HG03196 (cell line): Measurements from ENCODE around the gene VPS33A.
"Not testable (repeated sequence)": the region's sequence is repeated elsewhere in the genome, so short reads cannot be mapped to it uniquely, and the experiment has no call there.

ENCODE experiments used
- ATAC-seq: cut with Tn5 transposase; IDR thresholded peaks from one replicate; pipeline ENCODE4 v1.9.1; 2021; ENCODE audit not compliant: unreplicated experiment

VPS33A gene

GRCh38 chr12:122258462-122258861 is 7.8 kb downstream of the VPS33A start:
- not testable (repeated sequence) for ATAC-seq

- no peak for ATAC-seq
These were observed 15.8 kb downstream of the VPS33A start for GRCh38 chr12:122250536-122250935.

- ATAC-seq = no peak
These were observed 16.2 kb downstream of the VPS33A start for GRCh38 chr12:122250047-122250446.

GRCh38 chr12:122245553-122245952 is 20.7 kb downstream of the VPS33A start:
- ATAC-seq = no peak

GRCh38 chr12:122244565-122245371 is 21.5 kb downstream of the VPS33A start:
- no peak for ATAC-seq

- ATAC-seq = no peak
These were observed 22.3 kb downstream of the VPS33A start for GRCh38 chr12:122243965-122244364.

- no peak for ATAC-seq
These were observed 27.4 kb downstream of the VPS33A start for GRCh38 chr12:122238861-122239260.

- ATAC-seq = no peak
These were observed 30.6 kb downstream of the VPS33A start for GRCh38 chr12:122235741-122236140.

GRCh38 chr12:122232691-122233090 is 33.6 kb downstream of the VPS33A start:
- ATAC-seq = no peak

GRCh38 chr12:122230798-122231197 is 35.5 kb downstream of the VPS33A start:
- no peak for ATAC-seq

GRCh38 chr12:122228092-122228491 is 38.2 kb downstream of the VPS33A start:
- no peak for ATAC-seq

GRCh38 chr12:122227341-122227740 is 39.0 kb downstream of the VPS33A start:
- ATAC-seq = no peak

GRCh38 chr12:122226366-122227125 is 39.7 kb downstream of the VPS33A start:
- ATAC-seq = no peak

GRCh38 chr12:122225683-122226365 is 40.5 kb downstream of the VPS33A start, which contains the start of gene DIABLO:
TSS of gene DIABLO (minus strand) at chr12:122226052. CDS start at chr12:122226014, 38 bp downstream.
- ATAC-seq = peak; percentile 93

- ATAC-seq = no peak
These were observed 49.8 kb downstream of the VPS33A start for GRCh38 chr12:122216445-122216844.

GRCh38 chr12:122215771-122216170 is 50.5 kb downstream of the VPS33A start:
- no peak for ATAC-seq

GRCh38 chr12:122208073-122208820 is 58.0 kb downstream of the VPS33A start:
- no peak for ATAC-seq

GRCh38 chr12:122207391-122207790 is 58.9 kb downstream of the VPS33A start:
- no peak for ATAC-seq

- no peak for ATAC-seq
These were observed 59.3 kb downstream of the VPS33A start for GRCh38 chr12:122206976-122207375.

GRCh38 chr12:122206111-122206881 is 60.0 kb downstream of the VPS33A start:
- ATAC-seq = no peak
